PC-3 (cell line): Measurements from ENCODE around the gene MYADM. TPM values are rescaled to one million over a fixed set of nuclear protein-coding genes. Genes with fewer than 3 reads are reported as not detected.
A peak's percentile ranks its signal among the peaks of the same experiment; 100 is the strongest.

Source experiments
- ATAC-seq: fragments of 200-7000 bp; cut with Tn5 transposase; 2 replicates; pipeline ENCODE4 v1.9.1; 2020; ENCODE audit warnings: mild to moderate bottlenecking, moderate library complexity
- BruUV-seq: library from RNA; stranded (reverse); fragments of 400-500 nt; replicated peaks from 2 replicates; lab custom pipeline; 2021; lab: Mats Ljungman, UMichigan
- CTCF ChIA-PET: fragments of 300-600 bp; sonication (Branson Sonifier 250); formaldehyde crosslinking; loops from one replicate; lab custom pipeline; 2022; ENCODE audit warnings: antibody characterized with exemption; lab: Charles Lee
- POLR2A ChIA-PET: fragments of 300-600 bp; sonication (Branson Sonifier 250); formaldehyde crosslinking; loops from one replicate; lab custom pipeline; 2022; ENCODE audit warnings: antibody characterized with exemption; ENCODE audit not compliant: unreplicated experiment; lab: Charles Lee
- DNase-seq: peaks from one replicate; pipeline ENCODE4 v3.0.0-alpha.2; 2015
- H2AFZ ChIP-seq: fragments of 300-600 bp; sonication (generic); 2 replicates; pipeline ENCODE4 v1.6.0; 2016; ENCODE audit warnings: antibody characterized with exemption, low read length
- H3F3A ChIP-seq: fragments of 300-600 bp; sonication (generic); one replicate; pipeline ENCODE4 v1.6.0; 2017; ENCODE audit warnings: antibody characterized with exemption, low read length, control low read depth, mild to moderate bottlenecking; ENCODE audit not compliant: unreplicated experiment
- H3K27ac ChIP-seq: fragments of 300-600 bp; sonication (generic); 2 replicates; pipeline ENCODE4 v1.5.1; 2016; ENCODE audit warnings: mild to moderate bottlenecking, low read length
- H3K27me3 ChIP-seq: fragments of 300-600 bp; sonication (generic); 2 replicates; pipeline ENCODE4 v1.6.1; 2016; ENCODE audit warnings: low read length, mixed read lengths
- H3K36me3 ChIP-seq: fragments of 300-600 bp; sonication (generic); 2 replicates; pipeline ENCODE4 v1.6.1; 2016; ENCODE audit warnings: low read depth, mixed run types, low read length, mixed read lengths
- H3K4me1 ChIP-seq: fragments of 300-600 bp; sonication (generic); 2 replicates; pipeline ENCODE4 v1.5.1; 2016; ENCODE audit warnings: low read length; ENCODE audit not compliant: insufficient read depth
- H3K4me2 ChIP-seq: fragments of 300-600 bp; sonication (generic); 2 replicates; pipeline ENCODE4 v1.6.0; 2016; ENCODE audit warnings: low read length
- H3K4me3 ChIP-seq: fragments of 300-600 bp; sonication (generic); 2 replicates; pipeline ENCODE4 v1.5.1; 2016; ENCODE audit warnings: mild to moderate bottlenecking, low read length, mixed read lengths
- H3K79me2 ChIP-seq: fragments of 300-600 bp; sonication (generic); 2 replicates; pipeline ENCODE4 v1.6.1; 2017; ENCODE audit warnings: low read length, mixed read lengths
- H3K9ac ChIP-seq: fragments of 300-600 bp; sonication (generic); 2 replicates; pipeline ENCODE4 v1.6.0; 2016; ENCODE audit warnings: mild to moderate bottlenecking, low read length
- H3K9me2 ChIP-seq: fragments of 300-600 bp; sonication (generic); replicated peaks from 2 replicates; pipeline ENCODE4 v1.6.1; 2016; ENCODE audit warnings: mixed run types, low read length, mixed read lengths
- H3K9me3 ChIP-seq: fragments of 300-600 bp; sonication (generic); 2 replicates; pipeline ENCODE4 v1.6.1; 2016; ENCODE audit warnings: low read length, mixed read lengths
- H4K20me1 ChIP-seq: fragments of 300-600 bp; sonication (generic); 2 replicates; pipeline ENCODE4 v1.6.1; 2016; ENCODE audit warnings: low read length, mixed read lengths
- EZH2 ChIP-seq: fragments of 300-600 bp; sonication (generic); IDR thresholded peaks from one replicate; pipeline ENCODE4 v1.6.1; 2017; ENCODE audit warnings: antibody characterized with exemption, mild to moderate bottlenecking, low read length; ENCODE audit not compliant: unreplicated experiment
- EZH2phosphoT487 ChIP-seq: fragments of 300-600 bp; sonication (generic); IDR thresholded peaks from 2 replicates; pipeline ENCODE4 v1.6.1; 2018; ENCODE audit warnings: mild to moderate bottlenecking, antibody characterized with exemption, low read length, borderline replicate concordance
- intact Hi-C: fragments of 100-400 bp; cut with micrococcal nuclease; formaldehyde crosslinking; loops from 2 replicates; pipeline ENCODE4 v1.9.0; 2023
- total RNA-seq: library from RNA; depleted of rRNA; stranded (reverse); fragments of >200 nt; gene quantifications from 2 replicates; pipeline ENCODE4 v1.2.3, GENCODE V29; 2014
- TF ChIP-seq, protein P1 (sequence below): fragments of 300-600 bp; sonication (generic); conservative IDR thresholded peaks from 2 replicates; pipeline ENCODE4 v1.5.1; 2017; ENCODE audit warnings: antibody characterized with exemption, low read depth, mild to moderate bottlenecking, low read length

The MYADM gene
- total RNA-seq, 1 experiment from 2014 or later: 63.5 TPM

DNA sequence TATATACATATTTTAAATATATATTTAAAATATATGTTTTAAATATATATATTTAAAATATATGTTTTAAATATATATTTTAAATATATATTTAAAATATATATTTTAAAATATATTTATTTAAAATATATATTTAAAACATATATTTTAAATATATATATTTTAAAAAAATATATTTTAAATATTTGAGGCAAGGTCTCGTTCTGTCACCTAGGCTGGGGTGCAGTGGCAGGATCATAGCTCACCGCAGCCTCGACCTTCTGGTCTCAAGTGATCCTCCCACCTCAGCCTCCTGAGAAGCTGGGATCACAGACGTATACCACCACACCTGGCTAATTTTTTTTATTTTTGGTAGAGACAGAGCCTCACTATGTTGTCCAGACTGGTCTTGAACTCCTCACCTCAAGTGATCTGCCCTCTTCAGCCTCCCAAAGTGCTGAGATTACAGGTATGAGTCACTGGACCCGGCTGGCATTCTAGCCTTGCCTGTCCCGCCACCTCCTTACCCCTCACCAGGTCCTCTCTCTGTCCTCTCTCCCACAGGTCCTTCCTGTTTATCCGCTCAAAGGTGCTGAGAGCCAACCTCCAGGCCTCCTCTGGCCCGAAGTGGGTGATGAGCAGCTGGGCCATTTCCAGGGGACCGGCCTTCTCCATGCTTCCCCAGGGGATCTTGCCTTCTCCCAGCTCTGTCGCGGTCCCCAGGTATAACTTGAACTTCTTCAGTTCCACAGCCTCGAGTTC is 44.1 kb upstream of the MYADM start:
- Histone ChIP-seq H3K4me3 (no peak overlapping the region), H3K9ac (no peak overlapping the region), H3K4me1 (no peaks in the 10 kb centered on the region), H2AFZ (no peak overlapping the region), H3K27me3 (no peaks in the 10 kb centered on the region), H3K27ac (no peak overlapping the region), H3K9me3 (no peaks in the 10 kb centered on the region), H3K9me2 (no peaks in the 10 kb centered on the region), H4K20me1 (no peaks in the 10 kb centered on the region), H3K79me2 (no peaks in the 10 kb centered on the region), H3K4me2 (no peak overlapping the region), H3K36me3 (no peaks in the 10 kb centered on the region), H3F3A (no peaks in the 10 kb centered on the region)
- CTCF ChIA-PET: no interaction called here
- TF ChIP-seq EZH2 (no peak), EZH2phosphoT487 (no peak)
- TF ChIP-seq, protein P1, sequence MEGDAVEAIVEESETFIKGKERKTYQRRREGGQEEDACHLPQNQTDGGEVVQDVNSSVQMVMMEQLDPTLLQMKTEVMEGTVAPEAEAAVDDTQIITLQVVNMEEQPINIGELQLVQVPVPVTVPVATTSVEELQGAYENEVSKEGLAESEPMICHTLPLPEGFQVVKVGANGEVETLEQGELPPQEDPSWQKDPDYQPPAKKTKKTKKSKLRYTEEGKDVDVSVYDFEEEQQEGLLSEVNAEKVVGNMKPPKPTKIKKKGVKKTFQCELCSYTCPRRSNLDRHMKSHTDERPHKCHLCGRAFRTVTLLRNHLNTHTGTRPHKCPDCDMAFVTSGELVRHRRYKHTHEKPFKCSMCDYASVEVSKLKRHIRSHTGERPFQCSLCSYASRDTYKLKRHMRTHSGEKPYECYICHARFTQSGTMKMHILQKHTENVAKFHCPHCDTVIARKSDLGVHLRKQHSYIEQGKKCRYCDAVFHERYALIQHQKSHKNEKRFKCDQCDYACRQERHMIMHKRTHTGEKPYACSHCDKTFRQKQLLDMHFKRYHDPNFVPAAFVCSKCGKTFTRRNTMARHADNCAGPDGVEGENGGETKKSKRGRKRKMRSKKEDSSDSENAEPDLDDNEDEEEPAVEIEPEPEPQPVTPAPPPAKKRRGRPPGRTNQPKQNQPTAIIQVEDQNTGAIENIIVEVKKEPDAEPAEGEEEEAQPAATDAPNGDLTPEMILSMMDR: no peak
- DNase-seq (peak; percentile 16), ATAC-seq (no peak)
- POLR2A ChIA-PET: no interaction called here
- no TSS peak for BruUV-seq
- intact Hi-C loops: no loop called here

DNA sequence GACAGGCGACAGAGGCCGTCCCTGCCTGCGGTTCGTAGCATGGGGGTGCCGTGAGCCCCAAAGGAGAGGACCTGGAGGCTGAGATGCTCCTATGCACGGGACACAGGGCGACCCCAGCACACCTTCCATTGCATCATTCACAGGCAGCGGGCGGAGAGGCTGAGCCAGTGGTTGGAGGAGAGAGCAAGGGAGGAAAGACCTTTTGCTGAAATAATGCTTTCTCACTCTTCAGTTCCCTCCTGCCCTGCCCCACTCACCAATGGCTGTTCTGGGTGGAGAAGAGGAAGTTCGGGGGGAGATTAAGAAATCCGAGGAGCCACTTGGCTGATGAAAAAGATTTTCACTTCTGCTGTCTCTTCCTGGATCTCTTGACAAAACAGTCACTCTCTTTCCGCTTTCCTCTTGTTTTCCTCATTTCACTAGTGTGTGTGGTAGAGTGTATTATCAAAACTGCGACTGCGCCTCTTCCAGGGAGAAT is 43.5 kb upstream of the MYADM start, which contains the start of gene NLRP12:
NLRP12 (minus strand) TSS at position 181 of the 478 bp plus-strand sequence; CDS start at position 41, 140 bp downstream.
- ChIA-PET CTCF (no interaction called here), POLR2A (no interaction called here)
- H3K9me3 ChIP-seq: no peaks in the 10 kb centered on the region
- no peaks in the 10 kb centered on the region for H3K27me3 ChIP-seq
- H3K9ac ChIP-seq: no peak within 1 kb of the TSS
- intact Hi-C loops: no loop called here
- no TSS peak for BruUV-seq
- H3F3A ChIP-seq: no peaks in the 10 kb centered on the region
- H3K4me2 ChIP-seq: no peak within 1 kb of the TSS
- DNase-seq (no peak), ATAC-seq (no peak)
- no peaks in the 10 kb centered on the region for H3K4me1 ChIP-seq
- no peaks in the 10 kb centered on the region for H3K36me3 ChIP-seq
- no peaks in the 10 kb centered on the region for H3K79me2 ChIP-seq
- H3K27ac ChIP-seq: no peak within 1 kb of the TSS
- TF ChIP-seq, protein P1: no peak
- no peak for TF ChIP-seq EZH2
- no peak for TF ChIP-seq EZH2phosphoT487
- H3K9me2 ChIP-seq: no peaks in the 10 kb centered on the region
- no peaks in the 10 kb centered on the region for H4K20me1 ChIP-seq
- H2AFZ ChIP-seq: no peak within 1 kb of the TSS
- H3K4me3 ChIP-seq: no peak within 1 kb of the TSS

- H3K9me3 ChIP-seq: no peaks in the 10 kb centered on the region
- no peak overlapping the region for H3K4me2 ChIP-seq
- no peak overlapping the region for H3K4me3 ChIP-seq
- DNase-seq (no peak), ATAC-seq (no peak)
- no peaks in the 10 kb centered on the region for H3K27me3 ChIP-seq
- intact Hi-C loops: no loop called here
- no peak overlapping the region for H2AFZ ChIP-seq
- ChIA-PET CTCF (interaction anchor here (0.6 to 0.7 kb wide), 2 partner anchors 34 to 64 kb away, joined by 3 read pairs; no protein-coding TSS in a partner anchor), POLR2A (no interaction called here)
- no TSS peak for BruUV-seq
- no peaks in the 10 kb centered on the region for H3K36me3 ChIP-seq
- no peak overlapping the region for H3K9ac ChIP-seq
- H3K9me2 ChIP-seq: no peaks in the 10 kb centered on the region
- no peaks in the 10 kb centered on the region for H4K20me1 ChIP-seq
- no peaks in the 10 kb centered on the region for H3F3A ChIP-seq
- no peaks in the 10 kb centered on the region for H3K4me1 ChIP-seq
- no peaks in the 10 kb centered on the region for H3K79me2 ChIP-seq
- TF ChIP-seq, protein P1: no peak
- TF ChIP-seq EZH2 (no peak), EZH2phosphoT487 (no peak)
- no peak overlapping the region for H3K27ac ChIP-seq
Observed at GRCh38 chr19:53826876-53827275, 40.8 kb upstream of the MYADM start.
